HL-60/S4 treated with phorbol 12-myristate 13-acetate at 8.2 ng/mL for 4 days and 3 days (cell line): ENCODE measurements around the gene OR4D1.

Source experiments
- in situ Hi-C: fragments of 300-500 bp; cut with MboI; formaldehyde crosslinking; loops from 2 replicates; pipeline ENCODE4 v1.15.0; 2022; ENCODE audit warnings: low sequenced_read_pairs

OR4D1 gene

DNA sequence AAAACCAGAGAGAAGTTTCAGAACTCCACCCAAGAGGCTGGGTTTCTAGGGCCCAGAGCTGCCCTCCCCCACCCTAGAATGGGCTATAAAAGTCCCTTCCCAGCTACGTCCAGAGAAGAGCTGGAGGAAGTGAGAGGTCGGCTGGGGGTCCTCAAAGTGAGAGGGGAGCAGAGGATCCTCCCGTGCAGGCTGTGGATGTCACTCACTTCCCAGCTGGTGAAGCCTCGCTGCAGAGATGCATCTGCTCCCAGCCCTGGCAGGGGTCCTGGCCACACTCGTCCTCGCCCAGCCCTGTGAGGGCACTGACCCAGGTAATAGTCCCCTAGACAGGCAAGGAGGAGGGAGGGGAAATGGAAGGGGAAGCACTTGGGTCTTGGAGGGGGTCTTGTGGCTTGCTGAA is 44.4 kb downstream of the OR4D1 start, which contains the start of gene EPX:
TSS of gene EPX (plus strand) at position 115 of the 400 bp plus-strand sequence. CDS start at position 236, 121 bp downstream.
- in situ Hi-C loops: no loop called here

DNA sequence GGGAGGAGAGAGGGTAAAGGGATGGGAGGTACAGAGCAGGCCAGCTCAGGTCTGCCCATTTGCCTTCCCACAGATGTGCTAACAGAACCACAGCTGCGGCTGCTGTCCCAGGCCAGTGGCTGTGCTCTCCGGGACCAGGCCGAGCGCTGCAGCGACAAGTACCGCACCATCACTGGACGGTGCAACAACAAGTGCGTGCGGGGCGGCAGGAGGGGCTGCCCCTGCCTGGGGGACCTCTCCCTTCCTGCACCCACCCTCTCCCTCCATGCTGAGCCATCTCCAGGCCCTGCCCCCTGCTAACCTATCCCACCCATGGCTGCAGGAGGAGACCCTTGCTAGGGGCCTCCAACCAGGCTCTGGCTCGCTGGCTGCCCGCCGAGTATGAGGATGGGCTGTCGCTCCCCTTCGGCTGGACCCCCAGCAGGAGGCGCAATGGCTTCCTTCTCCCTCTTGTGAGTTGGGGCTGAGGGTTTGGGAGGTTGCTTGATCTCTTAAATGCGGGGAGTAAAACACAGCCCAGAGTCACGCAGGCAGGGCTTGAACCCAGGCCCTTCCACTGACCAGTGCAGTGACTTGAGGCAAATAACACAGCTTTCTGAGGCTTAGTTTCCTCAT is 45.6 kb downstream of the OR4D1 start:
- in situ Hi-C loops: no loop called here

DNA sequence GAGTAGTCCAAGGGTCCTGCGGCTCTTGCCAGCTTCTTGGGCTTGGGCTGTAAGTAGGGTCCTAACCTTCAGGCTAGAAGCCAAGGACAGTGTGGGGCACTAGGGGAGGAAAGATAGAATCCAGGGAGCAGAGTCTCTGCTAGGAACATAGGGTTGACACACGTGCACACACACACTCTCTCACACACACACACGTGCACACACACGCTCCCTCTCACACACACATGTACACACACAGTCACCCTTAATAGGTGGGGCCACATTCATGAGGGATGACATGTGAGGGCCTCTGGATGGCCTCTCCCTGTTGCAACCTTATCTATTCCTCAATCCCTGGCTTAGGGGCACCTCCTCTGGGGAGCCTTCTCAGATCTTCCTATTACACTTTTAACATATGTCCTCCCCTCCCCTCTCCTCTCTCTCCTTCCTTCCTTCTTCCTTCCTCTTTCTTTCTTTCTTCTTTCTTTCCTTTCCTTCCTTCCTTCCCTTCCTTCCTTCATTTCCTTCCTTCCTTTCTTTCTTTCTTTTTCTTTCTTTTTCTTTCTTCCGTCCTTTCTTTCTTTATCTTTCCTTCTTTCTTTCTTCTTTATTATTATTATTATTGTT is 47.4 kb downstream of the OR4D1 start:
- in situ Hi-C loops: no loop called here

DNA sequence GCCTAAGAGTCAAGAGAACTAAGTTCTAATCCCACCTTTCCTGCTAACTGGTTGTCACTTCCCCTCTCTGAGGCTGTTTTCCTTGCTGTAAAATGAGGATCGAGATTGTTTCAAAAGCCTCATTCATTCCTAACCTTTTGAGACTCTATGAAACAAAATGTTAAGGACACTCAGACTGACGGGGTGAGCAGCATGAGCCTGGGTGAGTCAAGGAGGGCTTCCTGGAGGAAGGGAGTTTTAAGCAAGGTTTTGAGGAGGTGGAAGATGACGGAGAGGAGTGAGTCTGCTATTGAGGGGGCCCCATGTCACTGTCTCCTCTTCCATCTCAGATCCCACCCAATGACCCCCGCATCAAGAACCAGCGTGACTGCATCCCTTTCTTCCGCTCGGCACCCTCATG is 48.4 kb downstream of the OR4D1 start:
- in situ Hi-C loops: no loop called here

DNA sequence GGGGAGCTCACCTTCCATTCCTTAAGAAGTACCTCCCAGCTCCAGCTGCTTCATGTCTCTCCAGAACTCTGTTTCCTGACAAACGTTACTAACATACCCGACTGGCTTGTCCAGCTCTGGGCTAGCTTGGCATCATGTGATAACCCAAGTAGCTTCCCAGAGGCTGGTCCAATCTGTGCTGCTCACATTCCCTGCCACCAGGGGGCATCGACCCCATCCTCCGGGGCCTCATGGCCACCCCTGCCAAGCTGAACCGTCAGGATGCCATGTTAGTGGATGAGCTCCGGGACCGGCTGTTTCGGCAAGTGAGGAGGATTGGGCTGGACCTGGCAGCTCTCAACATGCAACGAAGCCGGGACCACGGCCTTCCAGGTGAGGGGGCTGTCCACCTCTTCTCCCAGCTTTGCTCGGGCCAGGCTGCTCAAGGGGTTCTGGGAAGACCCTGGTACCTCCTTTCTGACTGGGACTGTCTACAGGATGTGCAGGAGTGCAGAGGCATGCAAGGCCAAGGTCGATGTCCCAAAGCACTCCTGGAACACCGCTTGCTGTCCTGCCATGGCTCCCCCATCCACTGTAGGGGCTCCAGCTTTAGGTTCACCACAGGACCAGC is 51.9 kb downstream of the OR4D1 start:
- in situ Hi-C loops: no loop called here

DNA sequence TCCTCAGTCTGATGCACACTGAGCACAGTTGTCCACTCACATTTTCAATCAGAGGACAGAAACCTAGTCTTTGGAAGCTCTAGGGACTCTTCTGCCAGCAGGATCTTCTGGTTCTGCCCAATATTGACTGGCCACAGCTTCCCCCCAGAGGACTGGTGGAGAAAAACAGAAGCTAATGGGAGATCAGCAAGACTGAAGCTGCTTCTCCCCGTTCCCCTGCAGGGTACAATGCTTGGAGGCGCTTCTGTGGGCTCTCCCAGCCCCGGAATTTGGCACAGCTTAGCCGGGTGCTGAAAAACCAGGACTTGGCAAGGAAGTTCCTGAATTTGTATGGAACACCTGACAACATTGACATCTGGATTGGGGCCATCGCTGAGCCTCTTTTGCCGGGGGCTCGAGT is 54.7 kb downstream of the OR4D1 start:
- in situ Hi-C loops: no loop called here

DNA sequence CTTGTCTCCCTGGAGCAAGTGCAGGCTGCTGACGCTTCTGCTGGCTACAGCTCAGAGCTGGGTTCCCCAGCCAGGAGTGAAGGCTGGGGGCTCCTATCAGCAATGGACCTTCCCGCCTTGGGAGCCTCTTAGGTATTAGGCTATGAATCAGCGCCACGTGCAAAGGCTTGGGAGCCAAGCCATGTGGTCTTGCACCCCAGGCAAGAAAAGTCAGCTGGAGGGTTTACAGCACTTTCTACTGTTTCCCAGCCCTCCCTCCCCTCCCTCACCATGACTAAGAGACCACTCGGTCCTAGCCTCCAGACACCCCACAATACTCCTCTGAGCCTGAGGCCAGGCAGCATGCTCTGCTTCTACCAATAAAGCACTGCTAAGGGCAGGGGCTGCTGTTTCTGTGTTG is 56.6 kb downstream of the OR4D1 start:
- in situ Hi-C loops: no loop called here

DNA sequence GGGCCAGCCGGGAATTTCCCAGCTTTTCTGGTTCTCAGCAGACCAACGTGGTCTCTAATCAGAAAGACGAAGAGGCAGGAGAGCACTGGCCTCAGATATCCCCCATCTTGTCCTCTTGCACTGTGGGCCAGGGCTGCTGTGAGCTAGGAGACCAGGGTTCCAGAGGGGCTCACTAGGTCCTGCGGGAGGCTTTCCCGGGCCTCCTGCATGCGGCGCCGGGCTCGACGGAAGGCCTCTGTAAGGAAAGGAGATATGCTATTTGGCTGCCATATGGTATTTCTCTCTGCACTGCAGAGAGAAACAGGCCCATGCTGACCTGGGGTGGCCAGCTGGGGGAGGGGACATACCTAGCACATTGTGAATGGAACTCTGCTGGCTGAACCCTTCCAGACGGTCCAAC is 57.8 kb downstream of the OR4D1 start:
- in situ Hi-C loops: no loop called here

DNA sequence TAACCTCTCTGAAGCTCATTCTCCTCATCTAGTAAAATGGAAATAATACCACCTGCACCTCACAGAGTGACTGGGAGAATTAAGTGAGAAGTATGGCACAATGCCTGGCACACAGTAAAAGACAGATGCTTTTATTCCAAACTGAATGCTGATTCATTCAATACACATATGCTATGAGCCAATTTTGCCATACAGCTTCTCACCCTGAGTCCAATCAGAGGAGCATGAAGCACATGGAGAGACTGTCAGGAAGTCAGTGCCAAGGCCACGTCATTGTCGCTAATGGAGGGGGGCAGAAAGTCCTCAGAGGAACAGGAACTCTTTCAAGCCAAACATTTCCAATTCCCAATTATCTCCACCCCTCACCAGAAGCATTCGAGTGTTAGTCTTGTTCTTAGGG is 59.3 kb downstream of the OR4D1 start:
- in situ Hi-C loops: no loop called here

DNA sequence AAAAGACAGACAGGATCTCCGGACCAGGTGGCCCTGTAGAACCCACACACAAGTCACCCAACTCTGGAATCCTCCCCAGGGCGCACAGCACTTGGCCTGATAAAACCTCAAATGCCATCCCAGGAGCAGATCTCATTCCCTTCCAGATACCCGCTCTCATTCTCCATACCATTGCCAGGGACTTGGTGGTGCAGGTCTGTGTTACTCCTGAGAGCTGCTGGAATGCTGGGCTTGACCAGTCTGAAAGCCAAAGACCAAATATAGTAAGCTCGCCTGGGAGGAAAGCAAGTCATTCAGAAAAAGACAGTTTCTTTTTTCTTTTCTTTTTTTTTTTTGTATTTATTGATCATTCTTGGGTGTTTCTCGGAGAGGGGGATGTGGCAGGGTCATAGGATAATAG is 60.2 kb downstream of the OR4D1 start:
- in situ Hi-C loops: no loop called here
